Effector memory CD4-positive, alpha-beta T cell (primary cell): ENCODE measurements around the gene KIRREL2.
"Not testable (repeated sequence)": the region's sequence is repeated elsewhere in the genome, so short reads cannot be mapped to it uniquely, and the experiment has no call there.

Experiments
- DNase-seq, 3 donors: peaks; one replicate each; pipeline ENCODE4 v3.0.0-alpha.2; 2020
- H3K27ac ChIP-seq: 2 replicates; pipeline ENCODE4 v1.7.0; 2013; ENCODE audit warnings: mild to moderate bottlenecking, low read length, moderate library complexity; ENCODE audit not compliant: insufficient read depth, poor library complexity, severe bottlenecking
- H3K27me3 ChIP-seq: replicated peaks from 2 replicates; pipeline ENCODE4 v1.7.0; 2013; ENCODE audit warnings: mild to moderate bottlenecking, low read length; ENCODE audit not compliant: insufficient read depth, control insufficient read depth, poor library complexity, severe bottlenecking
- H3K36me3 ChIP-seq: 2 replicates; pipeline ENCODE4 v1.7.0; 2013; ENCODE audit warnings: mild to moderate bottlenecking, low read length, moderate library complexity; ENCODE audit not compliant: control insufficient read depth, insufficient read depth
- H3K4me1 ChIP-seq: 2 replicates; pipeline ENCODE4 v1.7.0; 2013; ENCODE audit warnings: low read length, mild to moderate bottlenecking; ENCODE audit not compliant: control insufficient read depth, insufficient read depth, poor library complexity, severe bottlenecking
- H3K4me3 ChIP-seq: 2 replicates; pipeline ENCODE4 v1.7.0; 2013; ENCODE audit warnings: low read length, low read depth, mild to moderate bottlenecking; ENCODE audit not compliant: insufficient read depth, poor library complexity, severe bottlenecking
- H3K9me3 ChIP-seq: 2 replicates; pipeline ENCODE4 v1.7.0; 2013; ENCODE audit warnings: mild to moderate bottlenecking, low read length, moderate library complexity; ENCODE audit not compliant: control insufficient read depth

The KIRREL2 gene

GRCh38 chr19:35824150-35824549 lies 32.6 kb upstream of the KIRREL2 start:
- Histone ChIP-seq H3K36me3 (no peaks in the 10 kb centered on the region), H3K4me3 (no peak overlapping the region), H3K27me3 (no peaks in the 10 kb centered on the region), H3K4me1 (no peaks in the 10 kb centered on the region), H3K27ac (no peak overlapping the region), H3K9me3 (no peaks in the 10 kb centered on the region)
- DNase-seq: no peak

GRCh38 chr19:35828692-35829301 lies 27.9 kb upstream of the KIRREL2 start:
- Histone ChIP-seq H3K27ac (no peak overlapping the region), H3K9me3 (no peaks in the 10 kb centered on the region), H3K36me3 (no peaks in the 10 kb centered on the region), H3K4me1 (no peaks in the 10 kb centered on the region), H3K4me3 (no peak overlapping the region), H3K27me3 (peaks cover 3% of the 10 kb centered on the region)
- peak in 1 of 3 donors; percentile 16 for DNase-seq

- Histone ChIP-seq H3K27me3 (peaks cover 3% of the 10 kb centered on the region), H3K4me3 (no peak overlapping the region), H3K9me3 (no peaks in the 10 kb centered on the region), H3K27ac (no peak overlapping the region), H3K4me1 (no peaks in the 10 kb centered on the region), H3K36me3 (no peaks in the 10 kb centered on the region)
- DNase-seq: no peak
Observed at GRCh38 chr19:35830986-35831385, 25.7 kb upstream of the KIRREL2 start.

- Histone ChIP-seq H3K4me3 (no peak overlapping the region), H3K4me1 (no peaks in the 10 kb centered on the region), H3K9me3 (no peaks in the 10 kb centered on the region), H3K36me3 (no peaks in the 10 kb centered on the region), H3K27ac (no peak overlapping the region), H3K27me3 (peaks cover 3% of the 10 kb centered on the region)
- no peak for DNase-seq
Observed at GRCh38 chr19:35832054-35832453, 24.7 kb upstream of the KIRREL2 start.

- Histone ChIP-seq H3K9me3 (no peaks in the 10 kb centered on the region), H3K27me3 (peaks cover 3% of the 10 kb centered on the region), H3K36me3 (no peaks in the 10 kb centered on the region), H3K4me1 (no peaks in the 10 kb centered on the region), H3K27ac (no peak overlapping the region), H3K4me3 (no peak overlapping the region)
- no peak for DNase-seq
Observed at GRCh38 chr19:35833972-35834371, 22.7 kb upstream of the KIRREL2 start.

GRCh38 chr19:35836096-35836495 lies 20.6 kb upstream of the KIRREL2 start:
- not testable (repeated sequence) for DNase-seq

GRCh38 chr19:35841961-35842595 lies 14.6 kb upstream of the KIRREL2 start:
- H3K4me3 ChIP-seq: no peak overlapping the region
- H3K9me3 ChIP-seq: no peaks in the 10 kb centered on the region

More at GRCh38 chr19:35836096-35836495, 20.6 kb upstream of the KIRREL2 start:
- H3K27ac ChIP-seq, H3K27me3 ChIP-seq, H3K4me3 ChIP-seq, H3K9me3 ChIP-seq, H3K4me1 ChIP-seq, H3K36me3 ChIP-seq: not testable (repeated sequence)

GRCh38 chr19:35842666-35843272 lies 13.9 kb upstream of the KIRREL2 start:
- no peak for DNase-seq
- no peaks in the 10 kb centered on the region for H3K36me3 ChIP-seq
- H3K27me3 ChIP-seq: peaks cover 33% of the 10 kb centered on the region
- no peaks in the 10 kb centered on the region for H3K9me3 ChIP-seq
- no peak overlapping the region for H3K4me3 ChIP-seq
- peaks cover 10% of the 10 kb centered on the region for H3K4me1 ChIP-seq
- H3K27ac ChIP-seq: no peak overlapping the region

More at GRCh38 chr19:35841961-35842595, 14.6 kb upstream of the KIRREL2 start:
- DNase-seq: no peak
- no peaks in the 10 kb centered on the region for H3K36me3 ChIP-seq
- peaks cover 10% of the 10 kb centered on the region for H3K4me1 ChIP-seq
- H3K27me3 ChIP-seq: peaks cover 31% of the 10 kb centered on the region
- no peak overlapping the region for H3K27ac ChIP-seq

- no peaks in the 10 kb centered on the region for H3K36me3 ChIP-seq
- no peak overlapping the region for H3K27ac ChIP-seq
- no peaks in the 10 kb centered on the region for H3K9me3 ChIP-seq
- H3K27me3 ChIP-seq: peaks cover 36% of the 10 kb centered on the region
- peaks cover 10% of the 10 kb centered on the region for H3K4me1 ChIP-seq
- H3K4me3 ChIP-seq: no peak overlapping the region
- no peak for DNase-seq
Observed at GRCh38 chr19:35843676-35844481, 12.8 kb upstream of the KIRREL2 start.
